WERI-Rb-1 (cell line): ENCODE data around the gene FOSL1.

Source experiments
- DNase-seq: peaks from one replicate; pipeline ENCODE4 v3.0.0-alpha.2; 2020
- H3K27ac ChIP-seq: fragments of 250-450 bp; sonication (Bioruptor Pico); 2 replicates; pipeline ENCODE4 v1.5.1; 2020; ENCODE audit warnings: mild to moderate bottlenecking, moderate library complexity
- H3K27me3 ChIP-seq: fragments of 250-450 bp; sonication (Bioruptor Pico); 2 replicates; pipeline ENCODE4 v1.5.1; 2021; ENCODE audit warnings: mild to moderate bottlenecking, low read depth, moderate library complexity; ENCODE audit not compliant: insufficient read depth, severe bottlenecking
- H3K36me3 ChIP-seq: fragments of 250-450 bp; sonication (Bioruptor Pico); 2 replicates; pipeline ENCODE4 v1.5.1; 2020; ENCODE audit warnings: mild to moderate bottlenecking, moderate library complexity
- H3K4me3 ChIP-seq: 2 replicates; pipeline ENCODE4 v1.5.1; 2011; ENCODE audit warnings: low read depth, mild to moderate bottlenecking, control low read depth, low read length
- H3K9me3 ChIP-seq: fragments of 250-450 bp; sonication (Bioruptor Pico); 2 replicates; pipeline ENCODE4 v1.5.1; 2021; ENCODE audit warnings: mild to moderate bottlenecking, moderate library complexity; ENCODE audit not compliant: severe bottlenecking
- TF ChIP-seq, protein P1 (sequence below): IDR thresholded peaks from 2 replicates; pipeline ENCODE4 v1.5.1; 2011; ENCODE audit warnings: low read depth, mild to moderate bottlenecking, control low read depth, inconsistent platforms, low read length

Gene FOSL1

GRCh38 chr11:65867284-65868071, 32.7 kb downstream of the FOSL1 start:
- Histone ChIP-seq H3K4me3 (no peak overlapping the region), H3K27me3 (no peaks in the 10 kb centered on the region), H3K27ac (no peak overlapping the region), H3K9me3 (no peaks in the 10 kb centered on the region), H3K36me3 (peaks cover 56% of the 10 kb centered on the region)
- DNase-seq: no peak
- TF ChIP-seq, protein P1, sequence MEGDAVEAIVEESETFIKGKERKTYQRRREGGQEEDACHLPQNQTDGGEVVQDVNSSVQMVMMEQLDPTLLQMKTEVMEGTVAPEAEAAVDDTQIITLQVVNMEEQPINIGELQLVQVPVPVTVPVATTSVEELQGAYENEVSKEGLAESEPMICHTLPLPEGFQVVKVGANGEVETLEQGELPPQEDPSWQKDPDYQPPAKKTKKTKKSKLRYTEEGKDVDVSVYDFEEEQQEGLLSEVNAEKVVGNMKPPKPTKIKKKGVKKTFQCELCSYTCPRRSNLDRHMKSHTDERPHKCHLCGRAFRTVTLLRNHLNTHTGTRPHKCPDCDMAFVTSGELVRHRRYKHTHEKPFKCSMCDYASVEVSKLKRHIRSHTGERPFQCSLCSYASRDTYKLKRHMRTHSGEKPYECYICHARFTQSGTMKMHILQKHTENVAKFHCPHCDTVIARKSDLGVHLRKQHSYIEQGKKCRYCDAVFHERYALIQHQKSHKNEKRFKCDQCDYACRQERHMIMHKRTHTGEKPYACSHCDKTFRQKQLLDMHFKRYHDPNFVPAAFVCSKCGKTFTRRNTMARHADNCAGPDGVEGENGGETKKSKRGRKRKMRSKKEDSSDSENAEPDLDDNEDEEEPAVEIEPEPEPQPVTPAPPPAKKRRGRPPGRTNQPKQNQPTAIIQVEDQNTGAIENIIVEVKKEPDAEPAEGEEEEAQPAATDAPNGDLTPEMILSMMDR: no peak

GRCh38 chr11:65866509-65867283, 33.5 kb downstream of the FOSL1 start:
- Histone ChIP-seq H3K4me3 (no peak overlapping the region), H3K9me3 (no peaks in the 10 kb centered on the region), H3K27ac (no peak overlapping the region), H3K27me3 (no peaks in the 10 kb centered on the region), H3K36me3 (peaks cover 64% of the 10 kb centered on the region)
- no peak for DNase-seq
- TF ChIP-seq, protein P1: no peak

DNA sequence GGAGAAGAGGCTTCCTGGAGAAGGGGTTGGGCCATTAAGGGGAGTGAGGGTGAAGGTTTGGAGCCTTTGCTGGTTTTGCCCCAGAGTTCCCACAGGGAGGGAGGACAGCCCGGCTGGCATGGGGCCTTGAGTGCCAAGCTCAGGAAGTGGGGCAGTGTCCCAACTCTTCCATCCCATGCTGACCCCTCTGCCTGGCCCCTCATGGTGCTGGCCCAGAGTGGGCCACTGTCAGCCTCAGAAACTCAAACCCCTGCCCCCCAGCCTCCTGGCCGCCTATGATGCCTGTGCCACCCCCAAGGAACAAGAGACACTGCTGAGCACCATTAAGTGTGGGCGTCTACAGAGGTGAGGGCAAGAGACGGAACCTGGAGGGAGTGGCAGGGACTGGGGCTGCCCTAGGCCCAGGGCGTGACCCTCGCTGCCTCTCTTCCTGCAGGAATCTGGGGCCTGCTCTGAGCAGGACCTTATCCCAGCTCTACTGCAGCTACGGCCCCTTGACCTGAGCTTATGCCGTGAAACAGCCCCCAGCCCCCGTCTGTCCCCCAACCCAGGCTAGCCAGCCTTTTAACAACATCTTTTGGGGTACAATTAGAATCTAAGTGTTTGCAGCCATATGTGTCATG, 34.5 kb downstream of the FOSL1 start:
- Histone ChIP-seq H3K36me3 (peaks cover 73% of the 10 kb centered on the region), H3K9me3 (no peaks in the 10 kb centered on the region), H3K4me3 (no peak overlapping the region), H3K27ac (no peak overlapping the region), H3K27me3 (no peaks in the 10 kb centered on the region)
- DNase-seq: no peak
- TF ChIP-seq, protein P1: no peak

- TF ChIP-seq, protein P1: no peak
- peaks cover 75% of the 10 kb centered on the region for H3K36me3 ChIP-seq
- H3K27me3 ChIP-seq: no peaks in the 10 kb centered on the region
- H3K27ac ChIP-seq: no peak overlapping the region
- peak; percentile 6 for DNase-seq
- no peaks in the 10 kb centered on the region for H3K9me3 ChIP-seq
- H3K4me3 ChIP-seq: no peak overlapping the region
Measured at GRCh38 chr11:65864706-65865471, 35.3 kb downstream of the FOSL1 start.

- Histone ChIP-seq H3K27me3 (no peaks in the 10 kb centered on the region), H3K36me3 (peaks cover 75% of the 10 kb centered on the region), H3K9me3 (no peaks in the 10 kb centered on the region), H3K4me3 (no peak overlapping the region), H3K27ac (no peak overlapping the region)
- DNase-seq: no peak
- TF ChIP-seq, protein P1: no peak
Measured at GRCh38 chr11:65863889-65864705, 36.1 kb downstream of the FOSL1 start.
